GM23248 (cell line): Measurements from ENCODE around the gene ELSPBP1.

Experiments used
- EZH2 ChIP-seq: fragments of 200-600 bp; sonication (generic); IDR thresholded peaks from 2 replicates; pipeline ENCODE4 v1.6.1; 2018; ENCODE audit warnings: antibody characterized with exemption, mild to moderate bottlenecking; ENCODE audit not compliant: insufficient read depth, poor library complexity, severe bottlenecking
- EZH2phosphoT487 ChIP-seq: fragments of 200-600 bp; sonication (generic); IDR thresholded peaks from 2 replicates; pipeline ENCODE4 v1.6.1; 2018; ENCODE audit warnings: antibody characterized with exemption, moderate library complexity, mild to moderate bottlenecking, low read depth; ENCODE audit not compliant: insufficient read depth

GRCh38 chr19:48060381-48060780, 65.9 kb downstream of the ELSPBP1 start:
- TF ChIP-seq EZH2phosphoT487 (no peak), EZH2 (no peak)
